HepG2 (cell line): ENCODE data around the gene ZNF582. TPM values are rescaled to one million over a fixed set of nuclear protein-coding genes. Genes with fewer than 3 reads are reported as not detected.

ENCODE experiments used
- ATAC-seq: fragments of 200-7000 bp; cut with Tn5 transposase; 3 replicates; pipeline ENCODE4 v1.9.1; 2020; ENCODE audit warnings: mild to moderate bottlenecking, moderate library complexity
- BruUV-seq: library from RNA; stranded (reverse); fragments of 400-500 nt; replicated peaks from 2 replicates; lab custom pipeline; 2021; lab: Mats Ljungman, UMichigan
- CTCF ChIA-PET: fragments of 300-600 bp; formaldehyde crosslinking; extraction: SDS; loops from one replicate; lab custom pipeline; 2021; ENCODE audit warnings: low total read pairs, inconsistent platforms, low intra/inter-chr PET ratio; lab: Yijun Ruan, JAX
- POLR2A ChIA-PET: fragments of 350-600 bp; sonication (Branson Sonifier 250); formaldehyde crosslinking; loops from one replicate; lab custom pipeline; 2020; ENCODE audit warnings: antibody characterized with exemption, inconsistent platforms; lab: Yijun Ruan, JAX
- DNase-seq: peaks from one replicate; pipeline ENCODE4 v3.0.0-alpha.2; 2015; ENCODE audit warnings: low spot score
- FAIRE-seq: peaks from 3 replicates; lab custom pipeline; 2011; peaks lifted over from hg19 to GRCh38; lab: Jason Lieb, UNC
- H2AFZ ChIP-seq: one replicate; pipeline ENCODE4 v1.6.1; 2011; ENCODE audit warnings: low read length, inconsistent platforms
- H3K27ac ChIP-seq: fragments of 300-600 bp; 3 replicates; pipeline ENCODE4 v1.8.0; 2011; ENCODE audit warnings: mixed run types, mild to moderate bottlenecking, mixed read lengths, low read length, inconsistent platforms; ENCODE audit not compliant: insufficient read depth; ENCODE audit errors: extremely low read length
- H3K27me3 ChIP-seq, 2 experiments: fragments of 200-600 bp in 1 of 2; 2 replicates in 1 of 2; 3 replicates in 1 of 2; pipeline versions ENCODE4 v1.6.0 to v1.8.0; 2011; ENCODE audit warnings: low read length in 2 of 2, mild to moderate bottlenecking in 2 of 2, moderate library complexity in 2 of 2, inconsistent platforms in 1 of 2; ENCODE audit not compliant: insufficient read depth in 2 of 2, control insufficient read depth in 1 of 2
- H3K36me3 ChIP-seq, 2 experiments: fragments of 200-600 bp in 1 of 2; replicated peaks in 1 of 2; 2 replicates in 1 of 2; 3 replicates in 1 of 2; pipeline versions ENCODE4 v1.5.1 to v1.8.0; 2011; ENCODE audit warnings: low read length in 2 of 2, inconsistent platforms in 1 of 2; ENCODE audit not compliant: insufficient read depth in 2 of 2, control insufficient read depth in 1 of 2
- H3K4me1 ChIP-seq: 2 replicates; pipeline ENCODE4 v1.5.1; 2012; ENCODE audit warnings: low read length, inconsistent platforms; ENCODE audit not compliant: insufficient read depth
- H3K4me2 ChIP-seq: 2 replicates; pipeline ENCODE4 v1.6.0; 2011; ENCODE audit warnings: low read depth, low read length, inconsistent platforms
- H3K4me3 ChIP-seq, 3 experiments: fragments of 200-600 bp in 1 of 3; sonication (generic), shearing (Covaris generic) in 1 of 3; replicated peaks in 1 of 3; 2 replicates each; pipeline ENCODE4 v1.5.1; 2011 to 2016; ENCODE audit warnings: low read length in 3 of 3, inconsistent platforms in 2 of 3, low read depth in 2 of 3, mild to moderate bottlenecking in 2 of 3, control low read depth in 1 of 3, mixed read lengths in 1 of 3; ENCODE audit not compliant: insufficient read depth in 1 of 3
- H3K79me2 ChIP-seq: one replicate; pipeline ENCODE4 v1.6.1; 2011; ENCODE audit warnings: low read length, inconsistent platforms; ENCODE audit not compliant: insufficient read depth
- H3K9ac ChIP-seq: 2 replicates; pipeline ENCODE4 v1.6.0; 2011; ENCODE audit warnings: mild to moderate bottlenecking, low read depth, low read length, inconsistent platforms; ENCODE audit not compliant: insufficient read depth
- H3K9me3 ChIP-seq: 2 replicates; pipeline ENCODE4 v1.5.1; 2012; ENCODE audit warnings: mild to moderate bottlenecking, low read length
- H4K20me1 ChIP-seq: 2 replicates; pipeline ENCODE4 v1.6.0; 2011; ENCODE audit warnings: inconsistent platforms, mild to moderate bottlenecking, low read length, moderate library complexity; ENCODE audit not compliant: insufficient read depth
- DMAP1 ChIP-seq: IDR thresholded peaks from 2 replicates; pipeline ENCODE4 v1.6.1; 2016
- EZH2 ChIP-seq: conservative IDR thresholded peaks from 2 replicates; pipeline ENCODE4 v1.6.1; 2012; ENCODE audit warnings: mild to moderate bottlenecking, low read depth, low read length, moderate library complexity
- FOXO1 ChIP-seq: sonication (generic); formaldehyde crosslinking; IDR thresholded peaks from 2 replicates; pipeline ENCODE4 v1.4.0; 2020; ENCODE audit warnings: missing genetic modification reagents
- HDAC1 ChIP-seq: sonication (generic); formaldehyde crosslinking; IDR thresholded peaks from 2 replicates; pipeline ENCODE4 v1.5.1; 2020; ENCODE audit warnings: mild to moderate bottlenecking, missing genetic modification reagents
- KAT8 ChIP-seq: IDR thresholded peaks from 2 replicates; pipeline ENCODE4 v1.6.1; 2016; ENCODE audit warnings: missing genetic modification reagents, missing compliant biosample characterization
- MATR3 ChIP-seq: sonication (generic); formaldehyde crosslinking; IDR thresholded peaks from 2 replicates; pipeline ENCODE4 v1.4.0; 2020; ENCODE audit warnings: missing genetic modification reagents
- MBD4 ChIP-seq: IDR thresholded peaks from 2 replicates; pipeline ENCODE4 v1.6.1; 2012; ENCODE audit warnings: low read length, inconsistent platforms, borderline replicate concordance
- PHF20 ChIP-seq: sonication (generic); formaldehyde crosslinking; IDR thresholded peaks from 2 replicates; pipeline ENCODE4 v1.5.0; 2020; ENCODE audit warnings: mild to moderate bottlenecking, missing genetic modification reagents
- SPEN ChIP-seq: sonication (generic); formaldehyde crosslinking; IDR thresholded peaks from 2 replicates; pipeline ENCODE4 v1.5.1; 2020; ENCODE audit warnings: low read depth, mild to moderate bottlenecking, missing genetic modification reagents
- ZKSCAN5 ChIP-seq: sonication (generic); formaldehyde crosslinking; IDR thresholded peaks from 2 replicates; pipeline ENCODE4 v1.5.1; 2020; ENCODE audit warnings: mild to moderate bottlenecking, missing genetic modification reagents
- ZNF263 ChIP-seq: sonication (generic); formaldehyde crosslinking; IDR thresholded peaks from 2 replicates; pipeline ENCODE4 v1.4.0; 2020; ENCODE audit warnings: missing genetic modification reagents
- ZNF292 ChIP-seq: sonication (generic); formaldehyde crosslinking; IDR thresholded peaks from 2 replicates; pipeline ENCODE4 v1.8.1; 2022; ENCODE audit warnings: mild to moderate bottlenecking, low read depth, missing genetic modification reagents, borderline replicate concordance
- WGBS: methylation state at CpG from one replicate; pipeline ENCODE4 v1.1.6; 2017; ENCODE audit warnings: low lambda C conversion rate; 5-methylcytosine and 5-hydroxymethylcytosine counted together
- in situ Hi-C: cut with HindIII; loops from 2 replicates; pipeline ENCODE4 v1.10.0; 2017; ENCODE audit warnings: low pct_unique_long_range_greater_than_20kb; ENCODE audit not compliant: extremely low pct_ligation_motif_present
- intact Hi-C: fragments of 100-400 bp; cut with micrococcal nuclease; formaldehyde crosslinking; loops from one replicate; pipeline ENCODE4 v1.10.0; 2022; ENCODE audit not compliant: unreplicated experiment
- polyA plus RNA-seq, 8 experiments: library from polyadenylated mRNA; depleted of rRNA in 3 of 8; stranded (reverse) in 7 of 8; unstranded in 1 of 8; fragments of >200 nt; fragmentation: Illumina TruSeq in 4 of 8; extraction: Trizol in 4 of 8; gene quantifications; 2 replicates each; pipeline versions ENCODE4 v1.2.1 to v1.2.3, GENCODE V29; 2011 to 2016; ENCODE audit warnings: low read depth in 4 of 8, missing spikeins in 1 of 8, mixed read lengths in 1 of 8; ENCODE audit not compliant: insufficient read depth in 1 of 8
- total RNA-seq, 5 experiments: library from RNA; depleted of rRNA; stranded (reverse); fragments of >200 nt; fragmentation: Illumina TruSeq; extraction: Trizol; gene quantifications; 2 replicates each; pipeline ENCODE4 v1.2.3, GENCODE V29; 2016; ENCODE audit warnings: low read depth in 1 of 5
- TF ChIP-seq, protein P1 (sequence below): sonication (generic); formaldehyde crosslinking; IDR thresholded peaks from 2 replicates; pipeline ENCODE4 v1.9.0; 2022; ENCODE audit warnings: low read depth, missing genetic modification reagents
- TF ChIP-seq, protein P2 (sequence below): sonication (generic); formaldehyde crosslinking; IDR thresholded peaks from one replicate; pipeline ENCODE4 v1.5.1; 2020; ENCODE audit warnings: mild to moderate bottlenecking, missing genetic modification reagents; ENCODE audit errors: not compliant biosample characterization

Gene ZNF582
- total and polyA plus RNA-seq, 2 of the 13 experiments (the other 11 are each of a cell fraction or from before 2014, with no cell fraction given), result 0.83 to 1.6 TPM

DNA sequence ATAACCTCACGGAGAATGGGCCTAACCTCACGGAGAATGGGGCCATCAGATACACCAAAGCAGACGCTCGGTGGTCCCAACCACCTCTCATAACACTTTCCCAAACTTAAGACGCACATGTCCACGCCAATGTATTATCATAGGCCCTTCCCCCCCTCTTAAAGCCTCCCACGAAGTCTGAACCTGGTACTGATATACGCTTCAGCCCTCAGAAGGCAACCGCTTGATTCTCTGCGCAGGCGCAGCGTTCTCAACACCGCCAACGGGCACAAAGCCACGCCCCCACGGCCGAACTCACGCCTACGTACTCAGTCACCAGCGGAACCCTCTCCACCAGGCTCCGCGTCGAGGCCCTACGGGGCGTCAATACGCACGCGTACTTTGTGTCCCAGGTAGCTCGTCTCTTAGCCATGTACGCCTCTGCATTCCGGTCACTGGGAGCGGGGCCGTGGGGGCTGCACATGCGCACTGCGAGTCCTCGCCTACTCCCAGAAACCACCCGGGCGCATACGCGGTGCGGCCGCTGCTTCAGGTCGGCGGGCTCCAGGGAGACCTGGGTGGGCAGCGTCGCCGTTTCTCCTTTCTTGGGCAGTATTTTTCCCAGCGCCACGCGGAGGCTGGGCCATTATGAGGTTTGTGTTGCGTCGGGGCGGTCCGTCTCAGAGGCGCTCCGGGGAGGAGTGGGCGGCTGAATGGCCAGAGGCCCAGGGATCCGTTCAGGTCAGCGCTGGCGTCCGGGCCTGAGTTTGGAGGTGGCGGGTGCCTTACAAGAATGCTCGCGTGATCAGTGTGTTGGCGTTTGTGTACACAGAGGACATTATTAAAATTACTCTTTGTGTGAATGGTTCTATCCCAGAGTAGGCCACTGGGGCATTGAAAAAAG is 25.3 kb downstream of the ZNF582 start:
- ChIA-PET POLR2A (interaction anchor here (0.6 to 2.5 kb wide), 12 partner anchors 10 to 226 kb away, joined by 3 to 17 read pairs (median 4); partner anchors contain the start of genes ZNF583 and ZSCAN5A), CTCF (no interaction called here)
- no peaks in the 10 kb centered on the region for H4K20me1 ChIP-seq
- no peak overlapping the region for H2AFZ ChIP-seq
- H3K9me3 ChIP-seq, result peaks cover 15% of the 10 kb centered on the region
- H3K79me2 ChIP-seq, result peaks cover 12% of the 10 kb centered on the region
- DNase-seq (peak; percentile 93), ATAC-seq (peak; percentile 99), FAIRE-seq (peak; percentile 44)
- H3K9ac ChIP-seq, result peak overlapping the region; percentile 72
- peak overlapping the region; percentile 80 for H3K27ac ChIP-seq
- BruUV-seq, result no TSS peak
- intact Hi-C loops (loop anchor here (1.0 kb wide), 1 partner anchor 20 kb away; no protein-coding TSS in a partner anchor), in situ Hi-C loops (no loop called here)
- H3K4me2 ChIP-seq, result peak overlapping the region; percentile 69
- 41% methylated on average over 63 of the region's 65 CpGs for WGBS
- 0 out of 2 replicates have a peak, but pooled peaks cover 10% of the 10 kb centered on the region for H3K4me1 ChIP-seq
- peaks cover 1 to 2% of the 10 kb centered on the region in 2 experiments; a peak in 1 of 5 replicates for H3K36me3 ChIP-seq
- no peaks in the 10 kb centered on the region for H3K27me3 ChIP-seq
- peak overlapping the region; percentile 44 to 68 (median 60) for H3K4me3 ChIP-seq
- TF ChIP-seq ZNF263 (CRISPR knock-in tag) (no peak), EZH2 (no peak), HDAC1 (CRISPR knock-in tag) (no peak; the same call in 1 of the 2 replicates), DMAP1 (CRISPR knock-in tag) (peak; percentile 50; the same call in 1 of the 2 replicates), ZKSCAN5 (CRISPR knock-in tag) (no peak), MBD4 (no peak), FOXO1 (CRISPR knock-in tag) (no peak), MATR3 (CRISPR knock-in tag) (no peak), SPEN (CRISPR knock-in tag) (peak; percentile 75), ZNF292 (CRISPR knock-in tag) (no peak), PHF20 (peak; percentile 61; the same call in 1 of the 2 replicates), KAT8 (CRISPR knock-in tag) (peak; percentile 44; the same call in 1 of the 2 replicates)
- TF ChIP-seq, protein P1, sequence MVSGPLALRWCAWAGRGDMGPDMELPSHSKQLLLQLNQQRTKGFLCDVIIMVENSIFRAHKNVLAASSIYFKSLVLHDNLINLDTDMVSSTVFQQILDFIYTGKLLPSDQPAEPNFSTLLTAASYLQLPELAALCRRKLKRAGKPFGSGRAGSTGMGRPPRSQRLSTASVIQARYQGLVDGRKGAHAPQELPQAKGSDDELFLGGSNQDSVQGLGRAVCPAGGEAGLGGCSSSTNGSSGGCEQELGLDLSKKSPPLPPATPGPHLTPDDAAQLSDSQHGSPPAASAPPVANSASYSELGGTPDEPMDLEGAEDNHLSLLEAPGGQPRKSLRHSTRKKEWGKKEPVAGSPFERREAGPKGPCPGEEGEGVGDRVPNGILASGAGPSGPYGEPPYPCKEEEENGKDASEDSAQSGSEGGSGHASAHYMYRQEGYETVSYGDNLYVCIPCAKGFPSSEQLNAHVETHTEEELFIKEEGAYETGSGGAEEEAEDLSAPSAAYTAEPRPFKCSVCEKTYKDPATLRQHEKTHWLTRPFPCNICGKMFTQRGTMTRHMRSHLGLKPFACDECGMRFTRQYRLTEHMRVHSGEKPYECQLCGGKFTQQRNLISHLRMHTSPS (CRISPR knock-in tag), result no peak; the same call in 1 of the 2 replicates
- TF ChIP-seq, protein P2, sequence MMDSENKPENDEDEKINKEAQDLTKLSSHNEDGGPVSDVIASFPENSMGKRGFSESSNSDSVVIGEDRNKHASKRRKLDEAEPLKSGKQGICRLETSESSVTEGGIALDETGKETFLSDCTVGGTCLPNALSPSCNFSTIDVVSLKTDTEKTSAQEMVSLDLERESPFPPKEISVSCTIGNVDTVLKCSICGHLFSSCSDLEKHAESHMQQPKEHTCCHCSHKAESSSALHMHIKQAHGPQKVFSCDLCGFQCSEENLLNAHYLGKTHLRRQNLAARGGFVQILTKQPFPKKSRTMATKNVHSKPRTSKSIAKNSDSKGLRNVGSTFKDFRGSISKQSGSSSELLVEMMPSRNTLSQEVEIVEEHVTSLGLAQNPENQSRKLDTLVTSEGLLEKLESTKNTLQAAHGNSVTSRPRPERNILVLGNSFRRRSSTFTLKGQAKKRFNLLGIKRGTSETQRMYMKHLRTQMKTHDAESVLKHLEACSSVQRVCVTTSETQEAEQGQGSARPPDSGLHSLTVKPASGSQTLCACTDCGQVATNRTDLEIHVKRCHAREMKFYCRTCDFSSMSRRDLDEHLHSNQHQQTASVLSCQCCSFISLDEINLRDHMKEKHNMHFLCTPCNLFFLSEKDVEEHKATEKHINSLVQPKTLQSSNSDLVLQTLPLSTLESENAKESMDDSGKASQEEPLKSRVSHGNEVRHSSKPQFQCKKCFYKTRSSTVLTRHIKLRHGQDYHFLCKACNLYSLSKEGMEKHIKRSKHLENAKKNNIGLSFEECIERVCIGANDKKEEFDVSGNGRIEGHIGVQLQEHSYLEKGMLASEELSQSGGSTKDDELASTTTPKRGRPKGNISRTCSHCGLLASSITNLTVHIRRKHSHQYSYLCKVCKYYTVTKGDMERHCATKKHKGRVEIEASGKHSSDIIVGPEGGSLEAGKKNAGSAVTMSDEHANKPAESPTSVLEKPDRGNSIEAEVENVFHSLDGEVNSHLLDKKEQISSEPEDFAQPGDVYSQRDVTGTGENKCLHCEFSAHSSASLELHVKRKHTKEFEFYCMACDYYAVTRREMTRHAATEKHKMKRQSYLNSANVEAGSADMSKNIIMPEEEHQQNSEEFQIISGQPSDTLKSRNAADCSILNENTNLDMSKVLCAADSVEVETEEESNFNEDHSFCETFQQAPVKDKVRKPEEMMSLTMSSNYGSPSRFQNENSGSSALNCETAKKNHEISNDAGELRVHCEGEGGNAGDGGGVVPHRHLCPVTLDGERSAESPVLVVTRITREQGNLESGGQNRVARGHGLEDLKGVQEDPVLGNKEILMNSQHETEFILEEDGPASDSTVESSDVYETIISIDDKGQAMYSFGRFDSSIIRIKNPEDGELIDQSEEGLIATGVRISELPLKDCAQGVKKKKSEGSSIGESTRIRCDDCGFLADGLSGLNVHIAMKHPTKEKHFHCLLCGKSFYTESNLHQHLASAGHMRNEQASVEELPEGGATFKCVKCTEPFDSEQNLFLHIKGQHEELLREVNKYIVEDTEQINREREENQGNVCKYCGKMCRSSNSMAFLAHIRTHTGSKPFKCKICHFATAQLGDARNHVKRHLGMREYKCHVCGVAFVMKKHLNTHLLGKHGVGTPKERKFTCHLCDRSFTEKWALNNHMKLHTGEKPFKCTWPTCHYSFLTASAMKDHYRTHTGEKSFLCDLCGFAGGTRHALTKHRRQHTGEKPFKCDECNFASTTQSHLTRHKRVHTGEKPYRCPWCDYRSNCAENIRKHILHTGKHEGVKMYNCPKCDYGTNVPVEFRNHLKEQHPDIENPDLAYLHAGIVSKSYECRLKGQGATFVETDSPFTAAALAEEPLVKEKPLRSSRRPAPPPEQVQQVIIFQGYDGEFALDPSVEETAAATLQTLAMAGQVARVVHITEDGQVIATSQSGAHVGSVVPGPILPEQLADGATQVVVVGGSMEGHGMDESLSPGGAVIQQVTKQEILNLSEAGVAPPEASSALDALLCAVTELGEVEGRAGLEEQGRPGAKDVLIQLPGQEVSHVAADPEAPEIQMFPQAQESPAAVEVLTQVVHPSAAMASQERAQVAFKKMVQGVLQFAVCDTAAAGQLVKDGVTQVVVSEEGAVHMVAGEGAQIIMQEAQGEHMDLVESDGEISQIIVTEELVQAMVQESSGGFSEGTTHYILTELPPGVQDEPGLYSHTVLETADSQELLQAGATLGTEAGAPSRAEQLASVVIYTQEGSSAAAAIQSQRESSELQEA (CRISPR knock-in tag), result peak; percentile 86
